Loucy (cell line): ENCODE results near the gene RGS12.

Experiments
- H2AFZ ChIP-seq: fragments of 200-600 bp; sonication (generic); 2 replicates; pipeline ENCODE4 v1.6.0; 2016; ENCODE audit warnings: antibody characterized with exemption, mild to moderate bottlenecking, low read length, moderate library complexity
- H3F3A ChIP-seq: fragments of 200-600 bp; 2 replicates; pipeline ENCODE4 v1.6.0; 2016; ENCODE audit warnings: antibody characterized with exemption, low read depth, mild to moderate bottlenecking
- H3K27me3 ChIP-seq: fragments of 200-600 bp; sonication (generic); 2 replicates; pipeline ENCODE4 v1.6.1; 2014; ENCODE audit warnings: low read length, mild to moderate bottlenecking; ENCODE audit not compliant: insufficient read depth, poor library complexity, severe bottlenecking
- H3K36me3 ChIP-seq: fragments of 200-600 bp; sonication (generic); 2 replicates; pipeline ENCODE4 v1.6.1; 2016; ENCODE audit warnings: low read length; ENCODE audit not compliant: insufficient read depth
- H3K4me1 ChIP-seq: fragments of 200-600 bp; sonication (generic); 2 replicates; pipeline ENCODE4 v1.5.1; 2014; ENCODE audit warnings: low read length, mild to moderate bottlenecking; ENCODE audit not compliant: insufficient read depth, poor library complexity, severe bottlenecking
- H3K4me2 ChIP-seq: fragments of 200-600 bp; sonication (generic); 2 replicates; pipeline ENCODE4 v1.6.0; 2014; ENCODE audit warnings: antibody characterized with exemption, low read length, low read depth, mild to moderate bottlenecking; ENCODE audit not compliant: poor library complexity, severe bottlenecking
- H3K4me3 ChIP-seq: fragments of 200-600 bp; sonication (generic); 2 replicates; pipeline ENCODE4 v1.5.1; 2014; ENCODE audit warnings: low read length, mild to moderate bottlenecking, mixed read lengths; ENCODE audit not compliant: poor library complexity, severe bottlenecking
- H3K79me2 ChIP-seq: fragments of 200-600 bp; sonication (generic); 2 replicates; pipeline ENCODE4 v1.6.1; 2014; ENCODE audit warnings: low read length; ENCODE audit not compliant: insufficient read depth
- H3K9ac ChIP-seq: fragments of 200-600 bp; sonication (generic); 2 replicates; pipeline ENCODE4 v1.6.0; 2014; ENCODE audit warnings: mild to moderate bottlenecking, low read depth, low read length, moderate library complexity; ENCODE audit not compliant: poor library complexity, severe bottlenecking
- H3K9me2 ChIP-seq: fragments of 200-600 bp; sonication (generic); replicated peaks from 2 replicates; pipeline ENCODE4 v1.6.1; 2016; ENCODE audit warnings: low read depth, low read length, mixed read lengths
- H3K9me3 ChIP-seq: fragments of 200-600 bp; sonication (generic); 2 replicates; pipeline ENCODE4 v1.6.1; 2014; ENCODE audit warnings: mild to moderate bottlenecking, antibody characterized with exemption, low read length, low read depth; ENCODE audit not compliant: insufficient read depth
- H4K20me1 ChIP-seq: fragments of 200-600 bp; sonication (generic); 2 replicates; pipeline ENCODE4 v1.6.0; 2014; ENCODE audit warnings: antibody characterized with exemption, low read length, mild to moderate bottlenecking; ENCODE audit not compliant: insufficient read depth, poor library complexity, severe bottlenecking
- CTCF ChIP-seq: fragments of 200-600 bp; sonication (generic); conservative IDR thresholded peaks from 2 replicates; pipeline ENCODE4 v1.5.1; 2014; ENCODE audit warnings: mild to moderate bottlenecking, antibody characterized with exemption, low read length
- EZH2phosphoT487 ChIP-seq: fragments of 200-600 bp; IDR thresholded peaks from 2 replicates; pipeline ENCODE4 v1.6.1; 2018; ENCODE audit warnings: antibody characterized with exemption, mild to moderate bottlenecking, moderate library complexity, borderline replicate concordance

Gene RGS12

GRCh38 chr4:3337811-3338210 lies 45.0 kb downstream of the RGS12 start:
- TF ChIP-seq EZH2phosphoT487 (no peak), CTCF (no peak)
- H3K27me3 ChIP-seq: no peaks in the 10 kb centered on the region
- H3K4me3 ChIP-seq: no peak overlapping the region
- no peaks in the 10 kb centered on the region for H3K9me3 ChIP-seq
- H3K4me1 ChIP-seq: peaks cover 16% of the 10 kb centered on the region
- peaks cover 15% of the 10 kb centered on the region for H4K20me1 ChIP-seq
- no peak overlapping the region for H3K9ac ChIP-seq
- H3K4me2 ChIP-seq: no peak overlapping the region
- H3K36me3 ChIP-seq: peaks cover 6% of the 10 kb centered on the region; the same call in 1 of the 2 replicates
- peaks cover 3% of the 10 kb centered on the region; the same call in 1 of the 2 replicates for H3F3A ChIP-seq
- no peak overlapping the region for H2AFZ ChIP-seq
- no peaks in the 10 kb centered on the region for H3K9me2 ChIP-seq
- H3K79me2 ChIP-seq: peaks cover 80% of the 10 kb centered on the region

- Histone ChIP-seq H3K36me3 (peaks cover 12% of the 10 kb centered on the region; the same call in 1 of the 2 replicates), H2AFZ (no peak overlapping the region), H3K9ac (no peak overlapping the region), H3K9me3 (no peaks in the 10 kb centered on the region), H3K27me3 (no peaks in the 10 kb centered on the region), H3K9me2 (no peaks in the 10 kb centered on the region), H3K79me2 (peaks cover 82% of the 10 kb centered on the region), H3K4me2 (no peak overlapping the region), H3K4me1 (peaks cover 21% of the 10 kb centered on the region), H4K20me1 (peaks cover 18% of the 10 kb centered on the region), H3K4me3 (no peak overlapping the region), H3F3A (peaks cover 3% of the 10 kb centered on the region; the same call in 1 of the 2 replicates)
- TF ChIP-seq EZH2phosphoT487 (no peak), CTCF (no peak)
These were observed 45.6 kb downstream of the RGS12 start for GRCh38 chr4:3338321-3338838.

- H3K4me1 ChIP-seq: peaks cover 21% of the 10 kb centered on the region
- peaks cover 19% of the 10 kb centered on the region for H3K36me3 ChIP-seq
- no peak overlapping the region for H2AFZ ChIP-seq
- H3K9me3 ChIP-seq: no peaks in the 10 kb centered on the region
- H3K9me2 ChIP-seq: no peaks in the 10 kb centered on the region
- no peaks in the 10 kb centered on the region for H3K27me3 ChIP-seq
- no peak overlapping the region for H3K4me3 ChIP-seq
- no peak for TF ChIP-seq CTCF
- TF ChIP-seq EZH2phosphoT487: no peak
- peaks cover 82% of the 10 kb centered on the region for H3K79me2 ChIP-seq
- no peak overlapping the region for H3K4me2 ChIP-seq
- H3K9ac ChIP-seq: no peak overlapping the region
- H4K20me1 ChIP-seq: peaks cover 22% of the 10 kb centered on the region
- H3F3A ChIP-seq: peaks cover 3% of the 10 kb centered on the region; the same call in 1 of the 2 replicates
These were observed 46.2 kb downstream of the RGS12 start for GRCh38 chr4:3338976-3339531.
